HepG2 (cell line): ENCODE data around the gene TMTC2. TPM values are rescaled to one million over a fixed set of nuclear protein-coding genes. Genes with fewer than 3 reads are reported as not detected.

ENCODE experiments used
- ATAC-seq: fragments of 200-7000 bp; cut with Tn5 transposase; 3 replicates; pipeline ENCODE4 v1.9.1; 2020; ENCODE audit warnings: mild to moderate bottlenecking, moderate library complexity
- BruUV-seq: library from RNA; stranded (reverse); fragments of 400-500 nt; replicated peaks from 2 replicates; lab custom pipeline; 2021; lab: Mats Ljungman, UMichigan
- CTCF ChIA-PET: fragments of 300-600 bp; formaldehyde crosslinking; extraction: SDS; loops from one replicate; lab custom pipeline; 2021; ENCODE audit warnings: low total read pairs, inconsistent platforms, low intra/inter-chr PET ratio; lab: Yijun Ruan, JAX
- POLR2A ChIA-PET: fragments of 350-600 bp; sonication (Branson Sonifier 250); formaldehyde crosslinking; loops from one replicate; lab custom pipeline; 2020; ENCODE audit warnings: antibody characterized with exemption, inconsistent platforms; lab: Yijun Ruan, JAX
- DNase-seq: peaks from one replicate; pipeline ENCODE4 v3.0.0-alpha.2; 2015; ENCODE audit warnings: low spot score
- FAIRE-seq: peaks from 3 replicates; lab custom pipeline; 2011; peaks lifted over from hg19 to GRCh38; lab: Jason Lieb, UNC
- H2AFZ ChIP-seq: one replicate; pipeline ENCODE4 v1.6.1; 2011; ENCODE audit warnings: low read length, inconsistent platforms
- H3K27ac ChIP-seq: fragments of 300-600 bp; 3 replicates; pipeline ENCODE4 v1.8.0; 2011; ENCODE audit warnings: mixed run types, mild to moderate bottlenecking, mixed read lengths, low read length, inconsistent platforms; ENCODE audit not compliant: insufficient read depth; ENCODE audit errors: extremely low read length
- H3K27me3 ChIP-seq, 2 experiments: fragments of 200-600 bp in 1 of 2; 2 replicates in 1 of 2; 3 replicates in 1 of 2; pipeline versions ENCODE4 v1.6.0 to v1.8.0; 2011; ENCODE audit warnings: low read length in 2 of 2, mild to moderate bottlenecking in 2 of 2, moderate library complexity in 2 of 2, inconsistent platforms in 1 of 2; ENCODE audit not compliant: insufficient read depth in 2 of 2, control insufficient read depth in 1 of 2
- H3K36me3 ChIP-seq, 2 experiments: fragments of 200-600 bp in 1 of 2; replicated peaks in 1 of 2; 2 replicates in 1 of 2; 3 replicates in 1 of 2; pipeline versions ENCODE4 v1.5.1 to v1.8.0; 2011; ENCODE audit warnings: low read length in 2 of 2, inconsistent platforms in 1 of 2; ENCODE audit not compliant: insufficient read depth in 2 of 2, control insufficient read depth in 1 of 2
- H3K4me1 ChIP-seq: 2 replicates; pipeline ENCODE4 v1.5.1; 2012; ENCODE audit warnings: low read length, inconsistent platforms; ENCODE audit not compliant: insufficient read depth
- H3K4me2 ChIP-seq: 2 replicates; pipeline ENCODE4 v1.6.0; 2011; ENCODE audit warnings: low read depth, low read length, inconsistent platforms
- H3K4me3 ChIP-seq, 3 experiments: fragments of 200-600 bp in 1 of 3; sonication (generic), shearing (Covaris generic) in 1 of 3; replicated peaks in 1 of 3; 2 replicates each; pipeline ENCODE4 v1.5.1; 2011 to 2016; ENCODE audit warnings: low read length in 3 of 3, inconsistent platforms in 2 of 3, low read depth in 2 of 3, mild to moderate bottlenecking in 2 of 3, control low read depth in 1 of 3, mixed read lengths in 1 of 3; ENCODE audit not compliant: insufficient read depth in 1 of 3
- H3K79me2 ChIP-seq: one replicate; pipeline ENCODE4 v1.6.1; 2011; ENCODE audit warnings: low read length, inconsistent platforms; ENCODE audit not compliant: insufficient read depth
- H3K9ac ChIP-seq: 2 replicates; pipeline ENCODE4 v1.6.0; 2011; ENCODE audit warnings: mild to moderate bottlenecking, low read depth, low read length, inconsistent platforms; ENCODE audit not compliant: insufficient read depth
- H3K9me3 ChIP-seq: 2 replicates; pipeline ENCODE4 v1.5.1; 2012; ENCODE audit warnings: mild to moderate bottlenecking, low read length
- H4K20me1 ChIP-seq: 2 replicates; pipeline ENCODE4 v1.6.0; 2011; ENCODE audit warnings: inconsistent platforms, mild to moderate bottlenecking, low read length, moderate library complexity; ENCODE audit not compliant: insufficient read depth
- CENPBD1 ChIP-seq: sonication (generic); formaldehyde crosslinking; IDR thresholded peaks from 2 replicates; pipeline ENCODE4 v1.8.0; 2022; ENCODE audit warnings: missing genetic modification reagents, low read depth, mild to moderate bottlenecking, borderline replicate concordance
- EZH2 ChIP-seq: conservative IDR thresholded peaks from 2 replicates; pipeline ENCODE4 v1.6.1; 2012; ENCODE audit warnings: mild to moderate bottlenecking, low read depth, low read length, moderate library complexity
- HIVEP1 ChIP-seq: sonication (generic); formaldehyde crosslinking; IDR thresholded peaks from 2 replicates; pipeline ENCODE4 v1.4.0; 2020; ENCODE audit warnings: mild to moderate bottlenecking, missing genetic modification reagents
- LRRFIP1 ChIP-seq: sonication (generic); formaldehyde crosslinking; conservative IDR thresholded peaks from 2 replicates; pipeline ENCODE4 v1.4.0; 2020; ENCODE audit warnings: missing genetic modification reagents
- MEIS2 ChIP-seq: sonication (generic); formaldehyde crosslinking; IDR thresholded peaks from 2 replicates; pipeline ENCODE4 v1.9.0; 2021; ENCODE audit warnings: mild to moderate bottlenecking, missing genetic modification reagents
- POLR2G ChIP-seq: fragments of 200-400 bp; formaldehyde crosslinking; IDR thresholded peaks from 2 replicates; pipeline ENCODE4 v1.6.1; 2018; ENCODE audit warnings: mild to moderate bottlenecking, low read depth, low read length, moderate library complexity
- TFDP1 ChIP-seq: IDR thresholded peaks from 2 replicates; pipeline ENCODE4 v1.6.1; 2016; ENCODE audit warnings: missing compliant biosample characterization, missing genetic modification reagents, borderline replicate concordance
- ZNF329 ChIP-seq: sonication (generic); formaldehyde crosslinking; IDR thresholded peaks from 2 replicates; pipeline ENCODE4 v1.9.0; 2021; ENCODE audit warnings: low read depth, mild to moderate bottlenecking, missing genetic modification reagents
- ZNF749 ChIP-seq: sonication (generic); formaldehyde crosslinking; IDR thresholded peaks from 2 replicates; pipeline ENCODE4 v1.8.0; 2022; ENCODE audit warnings: mild to moderate bottlenecking, missing genetic modification reagents, moderate library complexity, borderline replicate concordance
- ZNF800 ChIP-seq: sonication (generic); formaldehyde crosslinking; IDR thresholded peaks from 2 replicates; pipeline ENCODE4 v1.4.0; 2020; ENCODE audit warnings: missing genetic modification reagents
- WGBS: methylation state at CpG from one replicate; pipeline ENCODE4 v1.1.6; 2017; ENCODE audit warnings: low lambda C conversion rate; 5-methylcytosine and 5-hydroxymethylcytosine counted together
- in situ Hi-C: cut with HindIII; loops from 2 replicates; pipeline ENCODE4 v1.10.0; 2017; ENCODE audit warnings: low pct_unique_long_range_greater_than_20kb; ENCODE audit not compliant: extremely low pct_ligation_motif_present
- intact Hi-C: fragments of 100-400 bp; cut with micrococcal nuclease; formaldehyde crosslinking; loops from one replicate; pipeline ENCODE4 v1.10.0; 2022; ENCODE audit not compliant: unreplicated experiment
- polyA plus RNA-seq, 8 experiments: library from polyadenylated mRNA; depleted of rRNA in 3 of 8; stranded (reverse) in 7 of 8; unstranded in 1 of 8; fragments of >200 nt; fragmentation: Illumina TruSeq in 4 of 8; extraction: Trizol in 4 of 8; gene quantifications; 2 replicates each; pipeline versions ENCODE4 v1.2.1 to v1.2.3, GENCODE V29; 2011 to 2016; ENCODE audit warnings: low read depth in 4 of 8, missing spikeins in 1 of 8, mixed read lengths in 1 of 8; ENCODE audit not compliant: insufficient read depth in 1 of 8
- total RNA-seq, 5 experiments: library from RNA; depleted of rRNA; stranded (reverse); fragments of >200 nt; fragmentation: Illumina TruSeq; extraction: Trizol; gene quantifications; 2 replicates each; pipeline ENCODE4 v1.2.3, GENCODE V29; 2016; ENCODE audit warnings: low read depth in 1 of 5

Gene TMTC2
- total and polyA plus RNA-seq, 2 of the 13 experiments (the other 11 are each of a cell fraction or from before 2014, with no cell fraction given): 0.55 to 0.63 TPM

GRCh38 chr12:83158613-83159207, 472.0 kb downstream of the TMTC2 start:
- 0 out of 2 replicates have a peak, but pooled peaks cover 7% of the 10 kb centered on the region for H3K9me3 ChIP-seq
- no peak overlapping the region for H3K27ac ChIP-seq
- in situ Hi-C loops: no loop called here
- POLR2A ChIA-PET: no interaction called here
- intact Hi-C loops: no loop called here
- ATAC-seq (no peak), DNase-seq (no peak), FAIRE-seq (no peak)
- BruUV-seq: no TSS peak
- H3K9ac ChIP-seq: no peak overlapping the region
- no peaks in the 10 kb centered on the region for H4K20me1 ChIP-seq
- no peaks in the 10 kb centered on the region for H3K79me2 ChIP-seq
- TF ChIP-seq ZNF329: no peak
- H3K4me1 ChIP-seq: no peaks in the 10 kb centered on the region
- no peak overlapping the region for H2AFZ ChIP-seq
- H3K4me3 ChIP-seq: no peak overlapping the region
- no peaks in the 10 kb centered on the region for H3K36me3 ChIP-seq
- 30% methylated on average over 5 of the region's 5 CpGs for WGBS
- H3K4me2 ChIP-seq: no peak overlapping the region
- no peaks in the 10 kb centered on the region for H3K27me3 ChIP-seq
- CTCF ChIA-PET: no interaction called here

DNA sequence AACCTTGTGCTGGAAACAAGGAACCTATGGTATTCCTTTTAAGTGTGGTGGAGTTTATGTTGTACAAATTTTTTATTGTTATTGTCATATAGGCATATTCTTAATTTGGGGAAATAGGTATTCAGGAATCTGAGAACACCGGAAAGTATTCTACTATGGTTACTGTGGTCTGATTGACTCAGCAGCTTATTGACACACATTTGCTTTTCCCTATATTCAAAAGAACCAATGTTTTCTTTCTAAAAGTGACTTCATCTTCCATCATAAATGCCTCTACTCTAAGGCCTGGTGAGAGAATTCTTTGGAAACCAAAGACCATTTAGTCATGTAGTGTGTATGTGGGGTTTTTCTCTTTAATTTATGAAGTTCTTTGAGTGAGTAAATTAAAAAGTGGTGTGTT, 474.8 kb downstream of the TMTC2 start:
- WGBS: 27% methylated on average over 1 of the region's 1 CpG
- H3K36me3 ChIP-seq: no peaks in the 10 kb centered on the region
- ChIA-PET POLR2A (no interaction called here), CTCF (no interaction called here)
- H4K20me1 ChIP-seq: no peaks in the 10 kb centered on the region
- in situ Hi-C loops: no loop called here
- no peak overlapping the region for H3K9ac ChIP-seq
- H3K4me3 ChIP-seq: no peak overlapping the region
- BruUV-seq: no TSS peak
- no peak overlapping the region for H2AFZ ChIP-seq
- FAIRE-seq (no peak), DNase-seq (no peak), ATAC-seq (no peak)
- no peaks in the 10 kb centered on the region for H3K4me1 ChIP-seq
- no peaks in the 10 kb centered on the region for H3K27me3 ChIP-seq
- H3K27ac ChIP-seq: no peak overlapping the region
- H3K79me2 ChIP-seq: no peaks in the 10 kb centered on the region
- intact Hi-C loops: no loop called here
- 0 out of 2 replicates have a peak, but pooled peaks cover 7% of the 10 kb centered on the region for H3K9me3 ChIP-seq
- H3K4me2 ChIP-seq: no peak overlapping the region
- no peak for TF ChIP-seq LRRFIP1
- TF ChIP-seq POLR2G: no peak
- no peak for TF ChIP-seq CENPBD1 (CRISPR knock-in tag)
- no peak for TF ChIP-seq HIVEP1 (CRISPR knock-in tag)
- TF ChIP-seq ZNF749 (CRISPR knock-in tag): no peak
- no peak for TF ChIP-seq MEIS2 (CRISPR knock-in tag)
- TF ChIP-seq EZH2: no peak
- no peak for TF ChIP-seq TFDP1 (CRISPR knock-in tag)
- TF ChIP-seq ZNF800 (CRISPR knock-in tag): no peak
